GM12892 (cell line): ENCODE results near the gene NME7.

ENCODE experiments used
- POLR2A ChIP-seq: IDR thresholded peaks from 2 replicates; pipeline ENCODE4 v1.6.1; 2011; ENCODE audit warnings: low read depth, low read length, control low read depth
- POLR2AphosphoS5 ChIP-seq: IDR thresholded peaks from 2 replicates; pipeline ENCODE4 v1.6.1; 2011; ENCODE audit warnings: low read depth, low read length, control low read depth
- TAF1 ChIP-seq: IDR thresholded peaks from 2 replicates; pipeline ENCODE4 v1.6.1; 2011; ENCODE audit warnings: low read depth, mild to moderate bottlenecking, control low read depth, low read length, borderline replicate concordance

GRCh38 chr1:169126335-169126734 is 241.3 kb downstream of the NME7 start:
- TF ChIP-seq POLR2AphosphoS5 = no peak
- TF ChIP-seq POLR2A = no peak
- no peak for TF ChIP-seq TAF1
